ENCODE data around the gene CCL2. TPM values are rescaled to one million over a fixed set of nuclear protein-coding genes. Genes with fewer than 3 reads are reported as not detected.

Gene CCL2
- total RNA-seq, 1 donor from 2014 or later, result not detected

- Mint-ChIP-seq H3K36me3 (ENCODE audit: insufficient read depth) (no peaks in the 10 kb centered on the region), H3K27me3 (peaks cover 26% of the 10 kb centered on the region), H3K4me1 (ENCODE audit: low read depth) (peaks cover 9% of the 10 kb centered on the region), H3K27ac (no peak overlapping the region), H3K4me3 (ENCODE audit: low read depth) (no peak overlapping the region), H3K9me3 (ENCODE audit: low read depth) (no peaks in the 10 kb centered on the region)
- no peak for DNase-seq (ENCODE audit: low spot score, unreplicated experiment)
- TF ChIP-seq, protein P1, sequence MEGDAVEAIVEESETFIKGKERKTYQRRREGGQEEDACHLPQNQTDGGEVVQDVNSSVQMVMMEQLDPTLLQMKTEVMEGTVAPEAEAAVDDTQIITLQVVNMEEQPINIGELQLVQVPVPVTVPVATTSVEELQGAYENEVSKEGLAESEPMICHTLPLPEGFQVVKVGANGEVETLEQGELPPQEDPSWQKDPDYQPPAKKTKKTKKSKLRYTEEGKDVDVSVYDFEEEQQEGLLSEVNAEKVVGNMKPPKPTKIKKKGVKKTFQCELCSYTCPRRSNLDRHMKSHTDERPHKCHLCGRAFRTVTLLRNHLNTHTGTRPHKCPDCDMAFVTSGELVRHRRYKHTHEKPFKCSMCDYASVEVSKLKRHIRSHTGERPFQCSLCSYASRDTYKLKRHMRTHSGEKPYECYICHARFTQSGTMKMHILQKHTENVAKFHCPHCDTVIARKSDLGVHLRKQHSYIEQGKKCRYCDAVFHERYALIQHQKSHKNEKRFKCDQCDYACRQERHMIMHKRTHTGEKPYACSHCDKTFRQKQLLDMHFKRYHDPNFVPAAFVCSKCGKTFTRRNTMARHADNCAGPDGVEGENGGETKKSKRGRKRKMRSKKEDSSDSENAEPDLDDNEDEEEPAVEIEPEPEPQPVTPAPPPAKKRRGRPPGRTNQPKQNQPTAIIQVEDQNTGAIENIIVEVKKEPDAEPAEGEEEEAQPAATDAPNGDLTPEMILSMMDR (IDR thresholded peaks at IDR 0.05; ENCODE audit: unreplicated experiment), result no peak
Measured at GRCh38 chr17:34252095-34252443, 3.0 kb upstream of the CCL2 start.

DNA sequence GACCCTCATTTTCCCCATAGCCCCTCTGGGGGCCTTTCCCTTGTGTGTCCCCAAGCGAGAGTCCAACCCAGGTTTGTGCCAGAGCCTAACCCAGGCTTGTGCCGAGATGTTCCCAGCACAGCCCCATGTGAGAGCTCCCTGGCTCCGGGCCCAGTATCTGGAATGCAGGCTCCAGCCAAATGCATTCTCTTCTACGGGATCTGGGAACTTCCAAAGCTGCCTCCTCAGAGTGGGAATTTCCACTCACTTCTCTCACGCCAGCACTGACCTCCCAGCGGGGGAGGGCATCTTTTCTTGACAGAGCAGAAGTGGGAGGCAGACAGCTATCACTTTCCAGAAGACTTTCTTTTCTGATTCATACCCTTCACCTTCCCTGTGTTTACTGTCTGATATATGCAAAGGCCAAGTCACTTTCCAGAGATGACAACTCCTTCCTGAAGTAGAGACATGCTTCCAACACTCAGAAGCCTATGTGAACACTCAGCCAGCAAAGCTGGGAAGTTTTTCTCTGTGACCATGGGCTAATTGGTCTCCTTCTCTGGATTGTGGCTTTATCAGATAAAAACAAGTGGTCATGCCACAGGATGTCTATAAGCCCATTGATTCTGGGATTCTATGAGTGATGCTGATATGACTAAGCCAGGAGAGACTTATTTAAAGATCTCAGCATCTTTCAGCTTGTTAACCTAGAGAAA lies 2.5 kb upstream of the CCL2 start:
- Mint-ChIP-seq H3K4me3 (ENCODE audit: low read depth) (no peak overlapping the region), H3K9me3 (ENCODE audit: low read depth) (no peaks in the 10 kb centered on the region), H3K4me1 (ENCODE audit: low read depth) (peaks cover 9% of the 10 kb centered on the region), H3K27ac (no peak overlapping the region), H3K36me3 (ENCODE audit: insufficient read depth) (no peaks in the 10 kb centered on the region), H3K27me3 (peaks cover 29% of the 10 kb centered on the region)
- TF ChIP-seq, protein P1 (IDR thresholded peaks at IDR 0.05; ENCODE audit: unreplicated experiment), result no peak
- no peak for DNase-seq (ENCODE audit: low spot score, unreplicated experiment)

DNA sequence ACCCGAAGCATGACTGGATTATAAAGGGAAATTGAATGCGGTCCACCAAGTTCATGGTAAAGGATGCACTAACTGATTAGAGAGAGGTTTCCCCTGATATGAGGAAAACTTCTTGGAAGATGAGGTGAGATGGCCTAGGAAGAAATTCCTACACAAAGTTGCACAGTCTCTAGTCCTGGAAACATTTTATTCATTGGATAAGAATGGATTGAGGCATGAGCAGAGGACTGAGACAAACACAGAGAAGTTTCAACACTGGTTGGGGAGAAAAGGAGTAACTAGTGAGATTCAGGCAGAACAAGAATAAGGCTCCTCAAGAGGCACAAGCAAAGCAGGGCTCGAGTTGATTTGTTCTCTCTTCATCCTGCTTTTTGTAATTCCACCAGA lies 2.0 kb upstream of the CCL2 start:
- Mint-ChIP-seq H3K4me1 (ENCODE audit: low read depth) (peaks cover 9% of the 10 kb centered on the region), H3K27ac (no peak overlapping the region)

DNA sequence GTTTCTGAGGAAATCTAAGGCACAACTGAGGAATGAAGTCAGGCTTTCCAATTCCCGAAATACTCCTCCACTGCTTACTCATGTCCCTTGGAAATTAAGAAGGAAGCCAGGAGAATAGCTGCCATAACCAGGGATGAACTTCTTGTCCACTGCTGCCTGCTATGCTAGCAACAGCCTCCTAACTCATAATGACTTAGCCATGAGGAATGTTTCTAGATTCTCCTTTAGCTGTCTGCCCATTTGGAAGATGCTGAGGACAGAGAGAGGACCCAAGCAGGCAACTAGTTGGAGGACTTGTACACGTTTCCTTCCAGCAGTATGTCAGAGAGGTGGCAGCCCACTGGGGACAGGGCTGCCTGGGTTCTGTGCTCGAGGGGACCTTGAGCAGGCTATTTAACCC lies 939 bp upstream of the CCL2 start:
- Mint-ChIP-seq H3K27ac (no peak overlapping the region), H3K27me3 (peaks cover 31% of the 10 kb centered on the region), H3K9me3 (ENCODE audit: low read depth) (no peaks in the 10 kb centered on the region), H3K36me3 (ENCODE audit: insufficient read depth) (no peaks in the 10 kb centered on the region), H3K4me3 (ENCODE audit: low read depth) (no peak overlapping the region), H3K4me1 (ENCODE audit: low read depth) (peaks cover 9% of the 10 kb centered on the region)
- DNase-seq (ENCODE audit: low spot score, unreplicated experiment), result no peak
- TF ChIP-seq, protein P1 (IDR thresholded peaks at IDR 0.05; ENCODE audit: unreplicated experiment), result no peak

More for the DNA sequence above, 2.0 kb upstream of the CCL2 start:
- Mint-ChIP-seq H3K36me3 (ENCODE audit: insufficient read depth) (no peaks in the 10 kb centered on the region), H3K4me3 (ENCODE audit: low read depth) (no peak overlapping the region), H3K27me3 (peaks cover 31% of the 10 kb centered on the region), H3K9me3 (ENCODE audit: low read depth) (no peaks in the 10 kb centered on the region)
- DNase-seq (ENCODE audit: low spot score, unreplicated experiment), result no peak
- TF ChIP-seq, protein P1 (IDR thresholded peaks at IDR 0.05; ENCODE audit: unreplicated experiment), result no peak

DNA sequence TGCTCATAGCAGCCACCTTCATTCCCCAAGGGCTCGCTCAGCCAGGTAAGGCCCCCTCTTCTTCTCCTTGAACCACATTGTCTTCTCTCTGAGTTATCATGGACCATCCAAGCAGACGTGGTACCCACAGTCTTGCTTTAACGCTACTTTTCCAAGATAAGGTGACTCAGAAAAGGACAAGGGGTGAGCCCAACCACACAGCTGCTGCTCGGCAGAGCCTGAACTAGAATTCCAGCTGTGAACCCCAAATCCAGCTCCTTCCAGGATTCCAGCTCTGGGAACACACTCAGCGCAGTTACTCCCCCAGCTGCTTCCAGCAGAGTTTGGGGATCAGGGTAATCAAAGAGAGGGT lies 272 bp downstream of the CCL2 start:
- Mint-ChIP-seq H3K27ac (no peak overlapping the region), H3K9me3 (ENCODE audit: low read depth) (no peaks in the 10 kb centered on the region), H3K4me3 (ENCODE audit: low read depth) (no peak overlapping the region), H3K4me1 (ENCODE audit: low read depth) (peaks cover 9% of the 10 kb centered on the region), H3K27me3 (peaks cover 31% of the 10 kb centered on the region), H3K36me3 (ENCODE audit: insufficient read depth) (no peaks in the 10 kb centered on the region)
- no peak for DNase-seq (ENCODE audit: low spot score, unreplicated experiment)
- TF ChIP-seq, protein P1 (IDR thresholded peaks at IDR 0.05; ENCODE audit: unreplicated experiment), result no peak

Measured in progenitor cell of endocrine pancreas (in vitro differentiated cells).